Neural progenitor cell (in vitro differentiated cells): ENCODE results near the gene GNG12. TPM values are rescaled to one million over a fixed set of nuclear protein-coding genes. Genes with fewer than 3 reads are reported as not detected.
A peak's percentile ranks its signal among the peaks of the same experiment; 100 is the strongest.

ENCODE experiments used
- DNase-seq: peaks from one replicate; pipeline ENCODE4 v3.0.0-alpha.2; 2016; ENCODE audit warnings: low spot score
- H2AFZ ChIP-seq: fragments of 200-600 bp; sonication (generic); replicated peaks from 2 replicates; pipeline ENCODE4 v1.6.1; 2016; ENCODE audit warnings: antibody characterized with exemption
- H3F3A ChIP-seq: fragments of 200-600 bp; sonication (generic); 2 replicates; pipeline ENCODE4 v1.6.1; 2016; ENCODE audit warnings: antibody characterized with exemption, low read depth
- H3K27ac ChIP-seq: fragments of 200-600 bp; sonication (generic); 2 replicates; pipeline ENCODE4 v1.5.1; 2016; ENCODE audit warnings: mild to moderate bottlenecking
- H3K27me3 ChIP-seq: fragments of 200-600 bp; sonication (generic); 2 replicates; pipeline ENCODE4 v1.6.1; 2016; ENCODE audit warnings: mild to moderate bottlenecking, moderate library complexity
- H3K36me3 ChIP-seq: fragments of 200-600 bp; sonication (generic); 2 replicates; pipeline ENCODE4 v1.5.1; 2016
- H3K4me1 ChIP-seq: fragments of 200-600 bp; sonication (generic); 2 replicates; pipeline ENCODE4 v1.6.1; 2016; ENCODE audit warnings: mixed run types
- H3K4me2 ChIP-seq: fragments of 200-600 bp; sonication (generic); 2 replicates; pipeline ENCODE4 v1.6.1; 2016
- H3K4me3 ChIP-seq: fragments of 200-600 bp; sonication (generic); 2 replicates; pipeline ENCODE4 v1.5.1; 2016
- H3K79me2 ChIP-seq: fragments of 200-600 bp; sonication (generic); 2 replicates; pipeline ENCODE4 v1.6.1; 2016; ENCODE audit warnings: low read depth
- H3K9ac ChIP-seq: fragments of 200-600 bp; sonication (generic); 2 replicates; pipeline ENCODE4 v1.6.1; 2016
- H3K9me3 ChIP-seq: fragments of 200-600 bp; sonication (generic); 2 replicates; pipeline ENCODE4 v1.5.1; 2016; ENCODE audit warnings: low read depth
- H4K20me1 ChIP-seq: fragments of 200-600 bp; sonication (generic); 2 replicates; pipeline ENCODE4 v1.6.1; 2016; ENCODE audit warnings: low read depth
- H3K27ac Mint-ChIP-seq: 3 replicates; pipeline ENCODE4 v1.8.0; 2021; ENCODE audit warnings: mixed read lengths
- H3K27me3 Mint-ChIP-seq: 2 replicates; pipeline ENCODE4 v1.8.0; 2022; ENCODE audit warnings: low read depth, mild to moderate bottlenecking, inconsistent platforms, moderate library complexity, mixed read lengths; ENCODE audit not compliant: insufficient read depth
- H3K36me3 Mint-ChIP-seq: 3 replicates; pipeline ENCODE4 v1.8.0; 2021; ENCODE audit warnings: mixed read lengths
- H3K4me1 Mint-ChIP-seq: 3 replicates; pipeline ENCODE4 v1.8.0; 2021; ENCODE audit warnings: mixed read lengths
- H3K4me3 Mint-ChIP-seq: 3 replicates; pipeline ENCODE4 v1.8.0; 2021; ENCODE audit warnings: mild to moderate bottlenecking, moderate library complexity, mixed read lengths
- H3K9me3 Mint-ChIP-seq: 3 replicates; pipeline ENCODE4 v1.8.0; 2020; ENCODE audit warnings: mixed read lengths
- CTCF ChIP-seq: fragments of 200-600 bp; sonication (generic); IDR thresholded peaks from 2 replicates; pipeline ENCODE4 v1.5.1; 2017; ENCODE audit warnings: antibody characterized with exemption, mild to moderate bottlenecking
- EZH2 ChIP-seq: fragments of 200-600 bp; sonication (generic); IDR thresholded peaks from 2 replicates; pipeline ENCODE4 v1.6.1; 2017; ENCODE audit warnings: antibody characterized with exemption, mild to moderate bottlenecking, moderate library complexity
- EZH2phosphoT487 ChIP-seq: fragments of 200-600 bp; sonication (generic); IDR thresholded peaks from 2 replicates; pipeline ENCODE4 v1.6.1; 2017; ENCODE audit warnings: antibody characterized with exemption
- total RNA-seq: library from RNA; depleted of rRNA; stranded (reverse); fragments of >200 nt; gene quantifications from 2 replicates; pipeline ENCODE4 v1.2.3, GENCODE V29; 2015; ENCODE audit warnings: low replicate concordance

GNG12 gene
- total RNA-seq, 1 donor from 2014 or later = 44.5 TPM

GRCh38 chr1:67831850-67832513 is 1.3 kb downstream of the GNG12 start:
- Histone ChIP-seq H3K4me2 (peak overlapping the region; percentile 87), H3K36me3 (no peaks in the 10 kb centered on the region), H2AFZ (peak overlapping the region; percentile 16), H3K9me3 (no peaks in the 10 kb centered on the region), H3K4me3 (peak overlapping the region; percentile 79), H3F3A (peaks cover 19% of the 10 kb centered on the region), H3K27me3 (peaks cover 45% of the 10 kb centered on the region), H3K27ac (no peak overlapping the region), H3K9ac (no peak overlapping the region), H4K20me1 (no peaks in the 10 kb centered on the region), H3K79me2 (peaks cover 25% of the 10 kb centered on the region), H3K4me1 (peaks cover 23% of the 10 kb centered on the region)
- peak overlapping the region; percentile 95 for H3K4me3 Mint-ChIP-seq
- peak overlapping the region; percentile 99 for H3K27ac Mint-ChIP-seq
- peaks cover 4% of the 10 kb centered on the region for H3K9me3 Mint-ChIP-seq
- H3K27me3 Mint-ChIP-seq = peaks cover 7% of the 10 kb centered on the region
- peaks cover 11% of the 10 kb centered on the region for H3K36me3 Mint-ChIP-seq
- TF ChIP-seq EZH2phosphoT487 (peak; percentile 16), EZH2 (no peak)
- peaks cover 32% of the 10 kb centered on the region for H3K4me1 Mint-ChIP-seq
- peak; percentile 55 for DNase-seq

GRCh38 chr1:67830928-67831830 is 2.1 kb downstream of the GNG12 start:
- Histone ChIP-seq H3K27me3 (peaks cover 45% of the 10 kb centered on the region), H3K9me3 (no peaks in the 10 kb centered on the region), H3K9ac (no peak overlapping the region), H4K20me1 (no peaks in the 10 kb centered on the region), H3K4me1 (peaks cover 16% of the 10 kb centered on the region), H3K27ac (no peak overlapping the region), H3K4me3 (peak overlapping the region; percentile 79), H2AFZ (no peak overlapping the region), H3K79me2 (peaks cover 25% of the 10 kb centered on the region), H3K36me3 (no peaks in the 10 kb centered on the region), H3F3A (peaks cover 19% of the 10 kb centered on the region), H3K4me2 (peak overlapping the region; percentile 87)
- Mint-ChIP-seq H3K27ac (peak overlapping the region; percentile 99), H3K36me3 (peaks cover 15% of the 10 kb centered on the region), H3K27me3 (peaks cover 7% of the 10 kb centered on the region), H3K9me3 (peaks cover 4% of the 10 kb centered on the region), H3K4me1 (peaks cover 34% of the 10 kb centered on the region), H3K4me3 (peak overlapping the region; percentile 95)
- TF ChIP-seq EZH2 = peak; percentile 11
- no peak for TF ChIP-seq CTCF
- TF ChIP-seq EZH2phosphoT487 = peak; percentile 13
- DNase-seq = no peak

- H3K4me3 ChIP-seq = no peak overlapping the region
- no peak overlapping the region for H3K4me2 ChIP-seq
These were observed 3.0 kb downstream of the GNG12 start for GRCh38 chr1:67830226-67830625.

More at GRCh38 chr1:67830226-67830625, 3.0 kb downstream of the GNG12 start:
- Mint-ChIP-seq H3K4me3 (no peak overlapping the region), H3K36me3 (peaks cover 16% of the 10 kb centered on the region), H3K9me3 (peaks cover 4% of the 10 kb centered on the region), H3K4me1 (peaks cover 31% of the 10 kb centered on the region), H3K27me3 (peaks cover 11% of the 10 kb centered on the region), H3K27ac (no peak overlapping the region)
- Histone ChIP-seq H3K9ac (no peak overlapping the region), H3K9me3 (no peaks in the 10 kb centered on the region), H3K4me1 (peaks cover 10% of the 10 kb centered on the region), H2AFZ (no peak overlapping the region), H3K36me3 (no peaks in the 10 kb centered on the region), H3K79me2 (peaks cover 25% of the 10 kb centered on the region), H3K27me3 (peaks cover 38% of the 10 kb centered on the region), H4K20me1 (no peaks in the 10 kb centered on the region), H3K27ac (no peak overlapping the region), H3F3A (peaks cover 19% of the 10 kb centered on the region)
- no peak for TF ChIP-seq CTCF
- TF ChIP-seq EZH2 = no peak
- TF ChIP-seq EZH2phosphoT487 = no peak
- DNase-seq = no peak
